HCT116 (cell line): ENCODE results near the gene KCNN3.

ENCODE experiments used
- ATF3 ChIP-seq: IDR thresholded peaks from 2 replicates; pipeline ENCODE4 v1.6.1; 2012
- CEBPB ChIP-seq: IDR thresholded peaks from 2 replicates; pipeline ENCODE4 v1.6.1; 2012; ENCODE audit warnings: low read depth
- CTCF ChIP-seq, 3 experiments: fragments of 200-600 bp in 1 of 3; sonication (generic) in 1 of 3; IDR thresholded peaks in 2 of 3; conservative IDR thresholded peaks in 1 of 3; 2 replicates each; pipeline ENCODE4 v1.5.1; 2012 to 2017; ENCODE audit warnings: low read depth in 2 of 3, low read length in 2 of 3, antibody characterized with exemption in 1 of 3, borderline replicate concordance in 1 of 3, control low read depth in 1 of 3, mild to moderate bottlenecking in 1 of 3, mixed read lengths in 1 of 3, mixed run types in 1 of 3, moderate library complexity in 1 of 3; ENCODE audit not compliant: insufficient read depth in 1 of 3
- EZH2 ChIP-seq: fragments of 200-600 bp; sonication (generic); IDR thresholded peaks from 2 replicates; pipeline ENCODE4 v1.6.1; 2017; ENCODE audit warnings: antibody characterized with exemption, mixed run types
- JUND ChIP-seq: IDR thresholded peaks from 2 replicates; pipeline ENCODE4 v1.6.1; 2012
- POLR2A ChIP-seq: IDR thresholded peaks from 2 replicates; pipeline ENCODE4 v1.7.0; 2011; ENCODE audit warnings: borderline replicate concordance; ENCODE audit not compliant: insufficient read depth, insufficient read length; ENCODE audit errors: extremely low read depth
- POLR2AphosphoS5 ChIP-seq: IDR thresholded peaks from 2 replicates; pipeline ENCODE4 v1.6.1; 2011; ENCODE audit warnings: mild to moderate bottlenecking, low read depth, low read length, moderate library complexity
- RAD21 ChIP-seq: IDR thresholded peaks from 2 replicates; pipeline ENCODE4 v1.6.1; 2012; ENCODE audit warnings: low read depth, mild to moderate bottlenecking
- SRF ChIP-seq: IDR thresholded peaks from 2 replicates; pipeline ENCODE4 v1.6.1; 2012; ENCODE audit warnings: low read depth
- YY1 ChIP-seq: IDR thresholded peaks from 2 replicates; pipeline ENCODE4 v1.6.1; 2011; ENCODE audit warnings: low read length, low read depth, moderate library complexity, mild to moderate bottlenecking; ENCODE audit not compliant: insufficient replicate concordance; ENCODE audit errors: extremely low read depth
- ZBTB33 ChIP-seq: IDR thresholded peaks from 2 replicates; pipeline ENCODE4 v1.6.1; 2011; ENCODE audit warnings: mild to moderate bottlenecking, low read length, moderate library complexity; ENCODE audit not compliant: insufficient replicate concordance; ENCODE audit errors: extremely low read depth
- ZFX ChIP-seq: fragments of 450-650 bp; IDR thresholded peaks from 2 replicates; pipeline ENCODE4 v1.6.1; 2017

- TF ChIP-seq POLR2A (no peak), SRF (no peak), CTCF (IDR thresholded peaks at IDR 0.05 in 2 of 3, conservative IDR thresholded peaks at IDR 0.05 in 1 of 3; ENCODE audit: borderline replicate concordance in 1 of 3, insufficient read depth in 1 of 3, low read depth in 2 of 3, low read length in 2 of 3) (no peak), EZH2 (no peak), JUND (no peak), CEBPB (no peak), YY1 (no peak), ZFX (no peak), ZBTB33 (no peak), RAD21 (no peak), POLR2AphosphoS5 (no peak), ATF3 (no peak)
Observed at GRCh38 chr1:154891452-154891851, 21.4 kb upstream of the KCNN3 start.
